K562 (cell line): ENCODE results near the gene CRYBA1. TPM values are rescaled to one million over a fixed set of nuclear protein-coding genes. Genes with fewer than 3 reads are reported as not detected.
A peak's percentile ranks its signal among the peaks of the same experiment; 100 is the strongest.

Experiments
- CBX5 ChIP-seq: IDR thresholded peaks from 2 replicates; pipeline ENCODE4 v1.6.1; 2014; ENCODE audit warnings: low read depth, borderline replicate concordance
- CBX8 ChIP-seq: fragments of 200-600 bp; sonication (generic); IDR thresholded peaks from 2 replicates; pipeline ENCODE4 v1.6.1; 2012; ENCODE audit warnings: borderline replicate concordance, mixed run types, low read depth, mild to moderate bottlenecking, moderate library complexity, mixed read lengths, low read length, control low read depth, inconsistent platforms; ENCODE audit not compliant: poor library complexity, severe bottlenecking; ENCODE audit errors: extremely low read depth
- ETV5 ChIP-seq: sonication (generic); formaldehyde crosslinking; IDR thresholded peaks from 2 replicates; pipeline ENCODE4 v1.4.0; 2020; ENCODE audit warnings: low read depth, mild to moderate bottlenecking, missing genetic modification reagents
- GABPA ChIP-seq: fragments of 200-800 bp; sonication (Bioruptor generic); conservative IDR thresholded peaks from 2 replicates; pipeline ENCODE4 v1.6.1; 2016; ENCODE audit warnings: low read depth, missing genetic modification characterization, missing compliant biosample characterization
- KDM2B ChIP-seq: fragments of 250-450 bp; sonication (Bioruptor Pico); IDR thresholded peaks from 2 replicates; pipeline ENCODE4 v1.8.0; 2021; ENCODE audit warnings: mild to moderate bottlenecking, moderate library complexity
- NFE2 ChIP-seq: IDR thresholded peaks from 2 replicates; pipeline ENCODE4 v1.6.1; 2014; ENCODE audit warnings: antibody characterized with exemption, low read depth
- NUFIP1 ChIP-seq: fragments of 450-650 bp; IDR thresholded peaks from 2 replicates; pipeline ENCODE4 v1.6.1; 2018; ENCODE audit not compliant: partially characterized antibody
- PCBP1 ChIP-seq: fragments of 200-400 bp; formaldehyde crosslinking; IDR thresholded peaks from 2 replicates; pipeline ENCODE4 v1.6.1; 2018; ENCODE audit warnings: mild to moderate bottlenecking, low read depth, low read length; ENCODE audit not compliant: poor library complexity, severe bottlenecking
- PHF21A ChIP-seq: fragments of 450-650 bp; IDR thresholded peaks from 2 replicates; pipeline ENCODE4 v1.6.1; 2017; ENCODE audit warnings: low read depth, borderline replicate concordance
- RFX7 ChIP-seq: fragments of 250-450 bp; sonication (Bioruptor Pico); IDR thresholded peaks from 2 replicates; pipeline ENCODE4 v1.5.1; 2021; ENCODE audit warnings: mild to moderate bottlenecking
- RNF2 ChIP-seq: sonication (generic); IDR thresholded peaks from 2 replicates; pipeline ENCODE4 v1.6.1; 2016
- SMAD2 ChIP-seq: fragments of 150-350 bp; IDR thresholded peaks from 2 replicates; pipeline ENCODE4 v1.6.1; 2014; ENCODE audit warnings: low read depth, mild to moderate bottlenecking, low read length
- TBP ChIP-seq: optimal IDR thresholded peaks from 2 replicates; pipeline ENCODE3; 2011; ENCODE audit warnings: low read depth, low read length, improper control_type of control experiment
- ZNF561 ChIP-seq: fragments of 450-650 bp; formaldehyde crosslinking; conservative IDR thresholded peaks from 2 replicates; pipeline ENCODE4 v1.4.0; 2020; ENCODE audit warnings: mild to moderate bottlenecking, moderate library complexity
- ZNF695 ChIP-seq: fragments of 450-650 bp; formaldehyde crosslinking; IDR thresholded peaks from 2 replicates; pipeline ENCODE4 v1.4.0; 2020; ENCODE audit warnings: mild to moderate bottlenecking, moderate library complexity
- polyA plus RNA-seq, 8 experiments: library from polyadenylated mRNA; depleted of rRNA in 4 of 8; stranded (reverse) in 5 of 8; unstranded in 3 of 8; fragments of >200 nt; fragmentation: Nextera tagmentation in 2 of 8; fragmentation: Illumina TruSeq in 1 of 8; extraction: Ambion mirVana in 2 of 8; extraction: Trizol in 1 of 8; gene quantifications; 2 replicates each; pipeline versions ENCODE4 v1.2.1 to v1.2.3, GENCODE V29; 2011 to 2014; ENCODE audit warnings: inconsistent platforms in 1 of 8, missing spikeins in 1 of 8
- total RNA-seq, 7 experiments: library from RNA; depleted of rRNA in 6 of 7; stranded (reverse); fragments of >200 nt in 6 of 7; fragmentation: Illumina TruSeq in 2 of 7; extraction: Trizol in 2 of 7; gene quantifications; 2 replicates each; pipeline versions ENCODE4 v1.2.1 to v1.2.3, GENCODE V29; 2011 to 2021; ENCODE audit warnings: low replicate concordance in 1 of 7
- TF ChIP-seq, protein P1 (sequence below), 2 experiments: fragments of 150-350 bp in 1 of 2; IDR thresholded peaks; 2 replicates each; pipeline ENCODE4 v1.6.1; 2012 to 2016; ENCODE audit warnings: low read depth in 2 of 2, low read length in 2 of 2, mild to moderate bottlenecking in 1 of 2, moderate library complexity in 1 of 2
- TF ChIP-seq, protein P2 (sequence below): IDR thresholded peaks from 2 replicates; pipeline ENCODE4 v1.6.1; 2014; ENCODE audit warnings: antibody characterized with exemption
- TF ChIP-seq, protein P3 (sequence below): fragments of 250-450 bp; sonication (Bioruptor Pico); IDR thresholded peaks from 2 replicates; pipeline ENCODE4 v1.8.0; 2021; ENCODE audit warnings: moderate library complexity, mild to moderate bottlenecking, inconsistent platforms
- TF ChIP-seq, protein P4 (sequence below): fragments of 250-450 bp; sonication (Bioruptor Pico); IDR thresholded peaks from 2 replicates; pipeline ENCODE4 v1.4.0; 2020; ENCODE audit warnings: borderline replicate concordance

The CRYBA1 gene
- total and polyA plus RNA-seq, 9 of the 15 experiments (the other 6 are each of a cell fraction or from before 2014, with no cell fraction given): not detected

DNA sequence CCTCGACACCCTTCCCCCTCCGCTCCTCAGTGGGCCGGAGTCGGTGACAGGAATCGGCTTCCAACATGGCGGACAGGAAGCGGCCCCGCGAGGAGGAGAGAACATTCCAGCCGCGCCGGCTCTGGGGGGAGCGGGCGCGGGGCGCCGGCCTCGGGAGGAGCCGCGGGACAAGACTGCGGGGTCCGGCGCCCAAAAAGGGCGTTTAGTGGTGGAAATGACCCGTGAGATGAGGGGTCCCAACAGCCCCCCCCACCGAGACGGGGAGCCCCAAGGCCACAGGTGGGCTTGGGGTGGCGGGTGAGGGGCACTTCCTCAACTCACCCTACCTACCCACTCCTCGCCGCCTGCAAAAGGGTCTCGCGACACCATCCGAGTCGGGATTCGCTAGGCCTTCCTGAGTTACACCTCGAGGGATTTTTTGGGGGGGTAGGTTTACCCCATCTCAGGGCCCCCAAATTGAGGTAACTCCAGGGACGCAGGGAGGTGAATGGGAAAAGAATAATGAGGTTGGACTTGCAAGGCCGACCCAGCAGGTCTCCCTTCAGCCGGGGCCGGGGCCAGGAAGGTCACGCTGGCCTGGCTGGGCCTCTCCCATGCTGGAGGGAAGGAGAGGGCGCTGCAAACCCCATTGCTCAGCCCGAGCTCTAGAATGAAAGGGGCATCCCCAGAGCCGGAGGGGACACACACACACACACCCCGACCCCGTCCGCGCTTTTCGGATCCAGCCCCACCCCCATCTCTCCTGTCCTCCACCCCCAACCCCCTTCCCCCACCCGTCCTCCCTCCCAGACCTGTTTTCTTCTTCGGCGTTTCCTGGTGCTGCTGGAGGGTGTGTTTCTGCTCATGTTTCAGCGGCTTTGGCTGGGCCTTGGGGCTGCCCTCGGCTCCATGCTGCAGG lies 46.6 kb downstream of the CRYBA1 start (continued):
- TF ChIP-seq, protein P1, sequence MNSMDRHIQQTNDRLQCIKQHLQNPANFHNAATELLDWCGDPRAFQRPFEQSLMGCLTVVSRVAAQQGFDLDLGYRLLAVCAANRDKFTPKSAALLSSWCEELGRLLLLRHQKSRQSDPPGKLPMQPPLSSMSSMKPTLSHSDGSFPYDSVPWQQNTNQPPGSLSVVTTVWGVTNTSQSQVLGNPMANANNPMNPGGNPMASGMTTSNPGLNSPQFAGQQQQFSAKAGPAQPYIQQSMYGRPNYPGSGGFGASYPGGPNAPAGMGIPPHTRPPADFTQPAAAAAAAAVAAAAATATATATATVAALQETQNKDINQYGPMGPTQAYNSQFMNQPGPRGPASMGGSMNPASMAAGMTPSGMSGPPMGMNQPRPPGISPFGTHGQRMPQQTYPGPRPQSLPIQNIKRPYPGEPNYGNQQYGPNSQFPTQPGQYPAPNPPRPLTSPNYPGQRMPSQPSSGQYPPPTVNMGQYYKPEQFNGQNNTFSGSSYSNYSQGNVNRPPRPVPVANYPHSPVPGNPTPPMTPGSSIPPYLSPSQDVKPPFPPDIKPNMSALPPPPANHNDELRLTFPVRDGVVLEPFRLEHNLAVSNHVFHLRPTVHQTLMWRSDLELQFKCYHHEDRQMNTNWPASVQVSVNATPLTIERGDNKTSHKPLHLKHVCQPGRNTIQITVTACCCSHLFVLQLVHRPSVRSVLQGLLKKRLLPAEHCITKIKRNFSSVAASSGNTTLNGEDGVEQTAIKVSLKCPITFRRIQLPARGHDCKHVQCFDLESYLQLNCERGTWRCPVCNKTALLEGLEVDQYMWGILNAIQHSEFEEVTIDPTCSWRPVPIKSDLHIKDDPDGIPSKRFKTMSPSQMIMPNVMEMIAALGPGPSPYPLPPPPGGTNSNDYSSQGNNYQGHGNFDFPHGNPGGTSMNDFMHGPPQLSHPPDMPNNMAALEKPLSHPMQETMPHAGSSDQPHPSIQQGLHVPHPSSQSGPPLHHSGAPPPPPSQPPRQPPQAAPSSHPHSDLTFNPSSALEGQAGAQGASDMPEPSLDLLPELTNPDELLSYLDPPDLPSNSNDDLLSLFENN (IDR thresholded peaks at IDR 0.05; ENCODE audit: low read depth in 2 of 2, low read length in 2 of 2): no peak
- TF ChIP-seq, protein P2, sequence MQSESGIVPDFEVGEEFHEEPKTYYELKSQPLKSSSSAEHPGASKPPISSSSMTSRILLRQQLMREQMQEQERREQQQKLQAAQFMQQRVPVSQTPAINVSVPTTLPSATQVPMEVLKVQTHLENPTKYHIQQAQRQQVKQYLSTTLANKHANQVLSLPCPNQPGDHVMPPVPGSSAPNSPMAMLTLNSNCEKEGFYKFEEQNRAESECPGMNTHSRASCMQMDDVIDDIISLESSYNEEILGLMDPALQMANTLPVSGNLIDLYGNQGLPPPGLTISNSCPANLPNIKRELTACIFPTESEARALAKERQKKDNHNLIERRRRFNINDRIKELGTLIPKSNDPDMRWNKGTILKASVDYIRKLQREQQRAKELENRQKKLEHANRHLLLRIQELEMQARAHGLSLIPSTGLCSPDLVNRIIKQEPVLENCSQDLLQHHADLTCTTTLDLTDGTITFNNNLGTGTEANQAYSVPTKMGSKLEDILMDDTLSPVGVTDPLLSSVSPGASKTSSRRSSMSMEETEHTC: no peak
- TF ChIP-seq KDM2B (CRISPR knock-in tag) (no peak), CBX8 (no peak), CBX5 (no peak), GABPA (tag) (peak; percentile 65), RNF2 (no peak), ETV5 (CRISPR knock-in tag) (no peak), NFE2 (no peak), ZNF561 (CRISPR knock-in tag) (no peak), TBP (peak; percentile 38), PCBP1 (no peak), RFX7 (CRISPR knock-in tag) (no peak), PHF21A (no peak), SMAD2 (no peak), NUFIP1 (no peak), ZNF695 (CRISPR knock-in tag) (no peak)
- TF ChIP-seq, protein P3, sequence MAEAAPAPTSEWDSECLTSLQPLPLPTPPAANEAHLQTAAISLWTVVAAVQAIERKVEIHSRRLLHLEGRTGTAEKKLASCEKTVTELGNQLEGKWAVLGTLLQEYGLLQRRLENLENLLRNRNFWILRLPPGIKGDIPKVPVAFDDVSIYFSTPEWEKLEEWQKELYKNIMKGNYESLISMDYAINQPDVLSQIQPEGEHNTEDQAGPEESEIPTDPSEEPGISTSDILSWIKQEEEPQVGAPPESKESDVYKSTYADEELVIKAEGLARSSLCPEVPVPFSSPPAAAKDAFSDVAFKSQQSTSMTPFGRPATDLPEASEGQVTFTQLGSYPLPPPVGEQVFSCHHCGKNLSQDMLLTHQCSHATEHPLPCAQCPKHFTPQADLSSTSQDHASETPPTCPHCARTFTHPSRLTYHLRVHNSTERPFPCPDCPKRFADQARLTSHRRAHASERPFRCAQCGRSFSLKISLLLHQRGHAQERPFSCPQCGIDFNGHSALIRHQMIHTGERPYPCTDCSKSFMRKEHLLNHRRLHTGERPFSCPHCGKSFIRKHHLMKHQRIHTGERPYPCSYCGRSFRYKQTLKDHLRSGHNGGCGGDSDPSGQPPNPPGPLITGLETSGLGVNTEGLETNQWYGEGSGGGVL (CRISPR knock-in tag): no peak
- TF ChIP-seq, protein P4, sequence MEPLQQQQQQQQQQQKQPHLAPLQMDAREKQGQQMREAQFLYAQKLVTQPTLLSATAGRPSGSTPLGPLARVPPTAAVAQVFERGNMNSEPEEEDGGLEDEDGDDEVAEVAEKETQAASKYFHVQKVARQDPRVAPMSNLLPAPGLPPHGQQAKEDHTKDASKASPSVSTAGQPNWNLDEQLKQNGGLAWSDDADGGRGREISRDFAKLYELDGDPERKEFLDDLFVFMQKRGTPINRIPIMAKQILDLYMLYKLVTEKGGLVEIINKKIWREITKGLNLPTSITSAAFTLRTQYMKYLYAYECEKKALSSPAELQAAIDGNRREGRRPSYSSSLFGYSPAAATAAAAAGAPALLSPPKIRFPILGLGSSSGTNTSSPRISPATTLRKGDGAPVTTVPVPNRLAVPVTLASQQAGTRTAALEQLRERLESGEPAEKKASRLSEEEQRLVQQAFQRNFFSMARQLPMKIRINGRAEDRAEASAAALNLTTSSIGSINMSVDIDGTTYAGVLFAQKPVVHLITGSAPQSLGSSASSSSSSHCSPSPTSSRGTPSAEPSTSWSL (CRISPR knock-in tag): no peak
